H9 (cell line): ENCODE data around the gene GLRA3. TPM values are rescaled to one million over a fixed set of nuclear protein-coding genes. Genes with fewer than 3 reads are reported as not detected.

ENCODE experiments used
- DNase-seq: peaks from one replicate; pipeline ENCODE4 v3.0.0-alpha.2; 2017
- H2AFZ ChIP-seq: one replicate; pipeline ENCODE4 v1.6.1; 2013; ENCODE audit warnings: mild to moderate bottlenecking, low read length, control low read depth, moderate library complexity
- H2AK5ac ChIP-seq: 2 replicates; pipeline ENCODE4 v1.6.1; 2013; ENCODE audit warnings: low read length, control low read depth, mixed read lengths; ENCODE audit not compliant: insufficient read length
- H2BK120ac ChIP-seq: one replicate; pipeline ENCODE4 v1.6.1; 2013; ENCODE audit warnings: low read depth, mild to moderate bottlenecking, low read length, control low read depth, inconsistent platforms; ENCODE audit not compliant: poor library complexity, severe bottlenecking
- H2BK12ac ChIP-seq: 2 replicates; pipeline ENCODE4 v1.6.1; 2013; ENCODE audit warnings: low read length, control low read depth, mixed read lengths, low read depth; ENCODE audit not compliant: insufficient read length
- H2BK15ac ChIP-seq: 2 replicates; pipeline ENCODE4 v1.6.1; 2013; ENCODE audit warnings: low read depth, low read length, control low read depth
- H2BK20ac ChIP-seq: one replicate; pipeline ENCODE4 v1.6.1; 2013; ENCODE audit warnings: low read depth, mild to moderate bottlenecking, low read length, control low read depth, inconsistent platforms; ENCODE audit not compliant: poor library complexity, severe bottlenecking
- H2BK5ac ChIP-seq: 2 replicates; pipeline ENCODE4 v1.6.1; 2013; ENCODE audit warnings: low read length, control low read depth, mixed read lengths; ENCODE audit not compliant: insufficient read length
- H3K14ac ChIP-seq: 2 replicates; pipeline ENCODE4 v1.6.1; 2013; ENCODE audit warnings: low read length, control low read depth; ENCODE audit not compliant: insufficient read depth
- H3K18ac ChIP-seq: 2 replicates; pipeline ENCODE4 v1.6.1; 2013; ENCODE audit warnings: low read depth, mild to moderate bottlenecking, mixed read lengths, low read length, control low read depth; ENCODE audit not compliant: insufficient read length
- H3K23ac ChIP-seq: 2 replicates; pipeline ENCODE4 v1.6.1; 2013; ENCODE audit warnings: low read length, control low read depth, mixed read lengths, low read depth; ENCODE audit not compliant: insufficient read length
- H3K23me2 ChIP-seq: 2 replicates; pipeline ENCODE4 v1.6.1; 2013; ENCODE audit warnings: low read depth, mild to moderate bottlenecking, mixed read lengths, low read length, control low read depth; ENCODE audit not compliant: insufficient read length, poor library complexity, severe bottlenecking
- H3K27ac ChIP-seq: 2 replicates; pipeline ENCODE4 v1.5.1; 2013; ENCODE audit warnings: low read length, control low read depth, mixed read lengths, low read depth; ENCODE audit not compliant: insufficient read length
- H3K27me3 ChIP-seq: 2 replicates; pipeline ENCODE4 v1.6.1; 2013; ENCODE audit warnings: low read length, control low read depth, inconsistent platforms; ENCODE audit not compliant: insufficient read depth
- H3K4ac ChIP-seq: 2 replicates; pipeline ENCODE4 v1.6.1; 2013; ENCODE audit warnings: low read depth, mild to moderate bottlenecking, control low read depth, inconsistent platforms, low read length, moderate library complexity
- H3K4me1 ChIP-seq: 2 replicates; pipeline ENCODE4 v1.6.1; 2013; ENCODE audit warnings: low read length, control low read depth, inconsistent platforms; ENCODE audit not compliant: insufficient read depth
- H3K4me2 ChIP-seq: 2 replicates; pipeline ENCODE4 v1.6.1; 2013; ENCODE audit warnings: low read length, control low read depth, mixed read lengths; ENCODE audit not compliant: insufficient read length, insufficient read depth
- H3K56ac ChIP-seq: 2 replicates; pipeline ENCODE4 v1.6.1; 2013; ENCODE audit warnings: low read depth, mild to moderate bottlenecking, mixed read lengths, low read length, control low read depth; ENCODE audit not compliant: insufficient read length
- H3K79me1 ChIP-seq: 2 replicates; pipeline ENCODE4 v1.6.1; 2013; ENCODE audit warnings: low read depth, mild to moderate bottlenecking, moderate library complexity, low read length, control low read depth, inconsistent platforms; ENCODE audit not compliant: insufficient read depth, poor library complexity, severe bottlenecking
- H3K79me2 ChIP-seq: 2 replicates; pipeline ENCODE4 v1.6.1; 2013; ENCODE audit warnings: low read length, control low read depth, inconsistent platforms; ENCODE audit not compliant: insufficient read depth
- H3K9ac ChIP-seq: 2 replicates; pipeline ENCODE4 v1.6.1; 2013; ENCODE audit warnings: low read length, control low read depth, mixed read lengths; ENCODE audit not compliant: insufficient read length; ENCODE audit errors: extremely low read depth
- H3K9me3 ChIP-seq: one replicate; pipeline ENCODE4 v1.6.1; 2013; ENCODE audit warnings: low read depth, low read length, inconsistent platforms; ENCODE audit not compliant: control insufficient read depth
- H3T11ph ChIP-seq: one replicate; pipeline ENCODE4 v1.6.1; 2013; ENCODE audit warnings: mild to moderate bottlenecking, low read length, control low read depth, inconsistent platforms
- H4K20me1 ChIP-seq: one replicate; pipeline ENCODE4 v1.6.1; 2013; ENCODE audit not compliant: control insufficient read depth, insufficient read length, insufficient read depth
- H4K5ac ChIP-seq: 2 replicates; pipeline ENCODE4 v1.6.1; 2013; ENCODE audit warnings: low read depth, mild to moderate bottlenecking, mixed read lengths, low read length, control low read depth; ENCODE audit not compliant: insufficient read length
- H4K8ac ChIP-seq: replicated peaks from 2 replicates; pipeline ENCODE4 v1.6.1; 2013; ENCODE audit warnings: low read length, control low read depth, mixed read lengths, low read depth; ENCODE audit not compliant: insufficient read length
- H4K91ac ChIP-seq: 2 replicates; pipeline ENCODE4 v1.6.1; 2013; ENCODE audit warnings: low read depth, mild to moderate bottlenecking, moderate library complexity, mixed read lengths, low read length, control low read depth; ENCODE audit not compliant: insufficient read length
- H3K27ac Mint-ChIP-seq, 3 experiments: 2 replicates in 2 of 3; 3 replicates in 1 of 3; pipeline ENCODE4 v1.8.0; 2020 to 2021; ENCODE audit warnings: mixed read lengths in 3 of 3, mild to moderate bottlenecking in 1 of 3, moderate library complexity in 1 of 3
- H3K27me3 Mint-ChIP-seq: 2 replicates; pipeline ENCODE4 v1.8.0; 2021; ENCODE audit warnings: low read depth, mild to moderate bottlenecking, moderate library complexity, mixed read lengths
- H3K36me3 Mint-ChIP-seq, 3 experiments: 2 replicates in 2 of 3; 3 replicates in 1 of 3; pipeline ENCODE4 v1.8.0; 2020 to 2021; ENCODE audit warnings: low read depth in 3 of 3, mixed read lengths in 3 of 3; ENCODE audit not compliant: insufficient read depth in 1 of 3
- H3K4me1 Mint-ChIP-seq, 2 experiments: 2 replicates each; pipeline ENCODE4 v1.8.0; 2020; ENCODE audit warnings: mixed read lengths in 2 of 2
- H3K4me3 Mint-ChIP-seq, 2 experiments: 2 replicates in 1 of 2; 3 replicates in 1 of 2; pipeline ENCODE4 v1.8.0; 2020 to 2021; ENCODE audit warnings: mild to moderate bottlenecking in 2 of 2, mixed read lengths in 2 of 2, moderate library complexity in 1 of 2
- H3K9me3 Mint-ChIP-seq, 2 experiments: 2 replicates in 1 of 2; 3 replicates in 1 of 2; pipeline ENCODE4 v1.8.0; 2020; ENCODE audit warnings: mild to moderate bottlenecking in 2 of 2, mixed read lengths in 2 of 2, moderate library complexity in 1 of 2
- WGBS: extraction: QIAGEN DNeasy Blood & Tissue Kit; methylation state at CpG from one replicate; pipeline ENCODE4 v1.1.7; 2013; ENCODE audit warnings: missing lambda C conversion rate, low lambda C conversion rate, mixed read lengths; ENCODE audit not compliant: insufficient read length; ENCODE audit errors: extremely low coverage; 5-methylcytosine and 5-hydroxymethylcytosine counted together
- total RNA-seq: library from RNA; stranded (reverse); gene quantifications from 2 replicates; pipeline ENCODE4 v1.2.1, GENCODE V29; 2021
- TF ChIP-seq, protein P1 (sequence below): fragments of 200-600 bp; sonication (generic); conservative IDR thresholded peaks from 3 replicates; pipeline ENCODE4 v1.8.0; 2021; ENCODE audit warnings: antibody characterized with exemption, mild to moderate bottlenecking

The GLRA3 gene
- total RNA-seq, 1 experiment from 2014 or later, result 0.09 TPM

DNA sequence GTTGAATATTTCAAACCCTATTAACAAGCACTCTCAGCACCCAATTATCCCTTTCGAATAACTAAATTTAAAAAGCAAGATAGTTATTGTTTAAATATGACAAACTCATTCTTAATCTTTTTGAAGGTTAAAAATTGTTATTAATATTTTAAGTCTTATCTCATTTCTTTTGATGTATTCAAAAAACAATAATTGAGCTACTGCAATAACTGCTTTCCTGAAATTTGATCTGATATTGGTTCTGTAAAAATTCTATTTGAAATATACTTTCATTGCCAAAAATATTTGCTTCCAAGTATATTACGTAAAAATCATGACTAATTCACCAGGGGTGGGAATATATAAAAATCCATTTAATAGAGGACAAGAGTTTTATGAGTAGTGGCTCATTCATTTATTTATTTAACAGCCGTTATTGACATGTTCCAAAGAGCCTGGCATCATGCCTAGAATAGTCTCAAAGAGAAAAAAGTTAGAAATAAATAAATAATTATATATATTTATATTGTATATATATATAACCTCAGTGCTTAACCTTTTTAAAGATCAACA is 34.4 kb downstream of the GLRA3 start:
- WGBS, result 100% methylated on average over 1 of the region's 3 CpGs
- Histone ChIP-seq H2BK15ac (no peak overlapping the region), H4K8ac (no peak overlapping the region), H3K27ac (no peak overlapping the region), H3K4me2 (no peak overlapping the region), H3K23me2 (no peaks in the 10 kb centered on the region), H3K14ac (no peak overlapping the region), H3K79me2 (no peaks in the 10 kb centered on the region), H3K56ac (no peak overlapping the region), H4K91ac (no peak overlapping the region), H3T11ph (no peak overlapping the region), H2BK20ac (no peak overlapping the region), H2BK12ac (no peak overlapping the region), H3K4me1 (no peaks in the 10 kb centered on the region), H3K79me1 (no peaks in the 10 kb centered on the region), H3K9ac (no peak overlapping the region), H3K27me3 (no peaks in the 10 kb centered on the region), H2BK120ac (no peak overlapping the region), H3K4ac (no peak overlapping the region), H4K20me1 (no peaks in the 10 kb centered on the region), H3K18ac (no peak overlapping the region), H3K9me3 (no peaks in the 10 kb centered on the region), H4K5ac (no peak overlapping the region), H2AK5ac (no peak overlapping the region), H2AFZ (no peak overlapping the region), H2BK5ac (no peak overlapping the region), H3K23ac (no peak overlapping the region)
- Mint-ChIP-seq H3K4me3 (no peak overlapping the region), H3K4me1 (no peaks in the 10 kb centered on the region), H3K27ac (no peak overlapping the region), H3K27me3 (no peaks in the 10 kb centered on the region), H3K36me3 (no peaks in the 10 kb centered on the region; a peak in 2 of 7 replicates), H3K9me3 (peaks cover 0 to 6% of the 10 kb centered on the region in 2 experiments; a peak in 2 of 5 replicates)
- DNase-seq, result no peak
- TF ChIP-seq, protein P1, sequence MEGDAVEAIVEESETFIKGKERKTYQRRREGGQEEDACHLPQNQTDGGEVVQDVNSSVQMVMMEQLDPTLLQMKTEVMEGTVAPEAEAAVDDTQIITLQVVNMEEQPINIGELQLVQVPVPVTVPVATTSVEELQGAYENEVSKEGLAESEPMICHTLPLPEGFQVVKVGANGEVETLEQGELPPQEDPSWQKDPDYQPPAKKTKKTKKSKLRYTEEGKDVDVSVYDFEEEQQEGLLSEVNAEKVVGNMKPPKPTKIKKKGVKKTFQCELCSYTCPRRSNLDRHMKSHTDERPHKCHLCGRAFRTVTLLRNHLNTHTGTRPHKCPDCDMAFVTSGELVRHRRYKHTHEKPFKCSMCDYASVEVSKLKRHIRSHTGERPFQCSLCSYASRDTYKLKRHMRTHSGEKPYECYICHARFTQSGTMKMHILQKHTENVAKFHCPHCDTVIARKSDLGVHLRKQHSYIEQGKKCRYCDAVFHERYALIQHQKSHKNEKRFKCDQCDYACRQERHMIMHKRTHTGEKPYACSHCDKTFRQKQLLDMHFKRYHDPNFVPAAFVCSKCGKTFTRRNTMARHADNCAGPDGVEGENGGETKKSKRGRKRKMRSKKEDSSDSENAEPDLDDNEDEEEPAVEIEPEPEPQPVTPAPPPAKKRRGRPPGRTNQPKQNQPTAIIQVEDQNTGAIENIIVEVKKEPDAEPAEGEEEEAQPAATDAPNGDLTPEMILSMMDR, result no peak
